Suppressor macrophage treated with lipopolysaccharide for 1 hour (primary cell): ENCODE results near the gene CNFN.

ENCODE experiments used
- DNase-seq, 3 donors: peaks; one replicate each; pipeline ENCODE4 v3.0.0-alpha.2; 2020 to 2022

Gene CNFN, protein sequence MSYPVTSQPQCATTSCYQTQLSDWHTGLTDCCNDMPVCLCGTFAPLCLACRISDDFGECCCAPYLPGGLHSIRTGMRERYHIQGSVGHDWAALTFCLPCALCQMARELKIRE

DNA sequence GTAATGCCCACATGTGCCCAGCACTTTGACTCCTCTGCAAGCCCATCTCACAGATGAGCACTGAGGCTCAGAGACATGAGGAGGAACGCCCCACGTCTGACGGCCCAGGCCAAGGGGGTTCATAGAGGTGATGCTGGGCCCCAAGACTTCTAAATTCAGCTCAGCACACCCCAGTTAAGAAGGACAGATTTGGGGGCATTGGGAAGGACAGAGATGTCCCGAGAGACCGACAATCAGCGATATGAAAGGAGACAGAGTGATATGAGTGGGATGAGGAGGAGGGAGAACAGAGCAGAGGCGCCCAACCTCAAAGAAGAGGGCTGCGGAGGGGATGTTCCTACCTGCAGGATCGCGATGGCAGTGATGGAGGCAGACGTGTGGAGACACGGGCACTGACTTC lies at the start of gene CNFN:
CNFN (minus strand) TSS at position 399 of the 400 bp plus-strand sequence. CDS start 1,260 bp downstream, outside the sequence.
- DNase-seq, result no peak

- DNase-seq, result no peak
These were observed 45.9 kb upstream of the CNFN start for GRCh38 chr19:42436006-42436405.

DNA sequence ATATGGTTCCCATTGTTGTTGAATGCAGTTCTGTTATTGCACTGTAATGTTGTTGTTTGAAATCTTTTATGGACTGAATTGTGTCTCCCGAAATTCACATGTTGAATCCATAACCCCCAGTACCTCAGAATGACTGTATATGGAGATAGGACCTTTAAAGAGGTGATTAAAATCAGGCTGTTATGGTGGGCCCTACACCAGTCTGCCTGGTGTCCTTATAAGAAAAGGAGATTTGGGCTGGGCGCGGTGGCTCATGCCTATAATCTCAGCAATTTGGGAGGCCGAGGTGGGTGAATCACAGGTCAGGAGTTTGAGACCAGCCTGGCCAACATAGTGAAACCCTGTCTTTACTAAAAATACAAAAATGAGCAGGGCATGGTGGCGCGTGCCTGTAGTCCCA lies 45.2 kb upstream of the CNFN start:
- DNase-seq, result no peak

DNA sequence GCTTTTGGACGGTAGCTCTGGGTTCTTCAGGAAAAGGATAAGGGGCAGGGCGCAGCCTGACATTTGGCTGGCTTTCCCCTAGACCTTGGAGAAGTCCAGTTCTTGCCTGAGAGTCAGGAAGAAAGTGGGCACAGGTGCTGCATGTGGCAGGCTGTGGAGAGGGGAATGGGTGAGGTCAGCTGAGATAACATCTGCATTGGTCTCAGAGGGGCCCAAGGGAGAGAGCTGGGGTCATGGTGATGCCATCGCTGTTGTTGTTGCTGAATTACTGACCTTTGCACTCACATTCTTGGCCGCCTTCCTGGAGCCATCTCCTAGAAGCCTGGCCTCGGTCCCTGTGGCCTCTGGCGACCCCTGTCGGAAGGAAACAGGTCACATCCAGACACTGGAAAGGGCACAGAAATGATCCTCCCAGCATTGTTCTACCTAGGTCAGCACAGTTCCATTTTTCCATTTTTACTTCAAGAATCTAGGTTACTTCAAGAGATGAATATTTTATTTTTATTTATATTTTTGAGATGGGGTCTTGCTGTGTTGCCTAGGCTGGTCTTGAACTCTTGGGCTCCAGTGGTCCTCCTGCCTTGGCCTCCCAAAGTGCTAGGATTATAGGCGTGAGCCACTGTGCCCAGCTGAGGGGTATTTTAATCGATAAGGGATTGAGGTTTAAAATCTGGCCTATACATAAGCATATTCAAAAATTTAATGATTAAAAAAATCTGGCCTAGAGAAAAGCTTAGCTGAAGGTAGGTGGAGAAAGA lies 43.6 kb upstream of the CNFN start:
- DNase-seq, result peak; percentile 55 to 78 (median 67)

GRCh38 chr19:42431486-42431885 lies 41.4 kb upstream of the CNFN start:
- no peak for DNase-seq

GRCh38 chr19:42428676-42429075 lies 38.6 kb upstream of the CNFN start:
- DNase-seq, result no peak

GRCh38 chr19:42427313-42427712 lies 37.2 kb upstream of the CNFN start, which contains the start of gene LIPE:
Gene LIPE, minus strand, starts transcription at chr19:42427388. Its CDS starts 239 bp downstream, at chr19:42427149.
- peak; percentile 51 to 69 (median 56) for DNase-seq

DNA sequence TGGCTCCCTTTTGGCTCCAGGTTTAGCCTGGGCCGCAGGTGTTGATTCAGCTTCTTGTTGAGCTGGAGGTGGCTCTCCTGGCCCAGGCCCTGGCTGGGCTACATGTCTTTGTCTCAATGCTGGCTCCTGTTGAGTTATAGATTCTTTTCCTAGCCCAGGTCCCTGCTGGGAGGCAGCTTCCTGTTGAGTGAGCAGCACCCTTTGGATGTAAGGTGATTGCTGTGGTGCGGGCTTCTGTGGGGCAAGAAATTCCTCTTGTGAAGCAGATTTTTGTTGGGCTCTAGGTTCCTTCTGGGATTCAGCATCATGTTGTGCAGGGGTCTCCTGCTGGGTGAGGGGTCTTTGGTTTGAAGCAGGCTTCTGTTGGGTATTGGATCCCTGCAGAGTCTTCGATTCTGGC lies 36.5 kb upstream of the CNFN start:
- no peak for DNase-seq

DNA sequence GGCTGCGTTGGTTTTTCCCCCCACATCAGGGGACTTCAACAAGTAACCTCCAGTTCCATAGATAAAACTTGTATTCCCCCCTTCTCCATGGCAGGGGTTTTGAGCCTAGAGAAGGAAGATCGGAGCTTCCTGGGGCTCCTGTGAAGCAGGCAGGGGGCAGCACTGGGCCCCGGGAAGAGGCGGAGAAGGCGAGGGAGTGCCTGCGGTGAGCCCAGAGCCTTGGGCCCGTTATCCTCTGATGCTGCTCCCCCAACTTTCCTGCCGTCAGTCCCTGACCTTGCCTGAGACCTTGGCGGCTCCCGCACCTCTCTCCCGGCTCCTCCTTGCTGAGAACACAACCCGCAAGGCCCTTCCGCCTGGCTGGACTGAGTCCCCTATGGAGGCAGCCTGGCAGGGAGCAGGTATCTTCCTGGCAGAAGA lies 34.6 kb upstream of the CNFN start:
- no peak for DNase-seq

- DNase-seq, result no peak
These were observed 34.2 kb upstream of the CNFN start for GRCh38 chr19:42424345-42424707.

DNA sequence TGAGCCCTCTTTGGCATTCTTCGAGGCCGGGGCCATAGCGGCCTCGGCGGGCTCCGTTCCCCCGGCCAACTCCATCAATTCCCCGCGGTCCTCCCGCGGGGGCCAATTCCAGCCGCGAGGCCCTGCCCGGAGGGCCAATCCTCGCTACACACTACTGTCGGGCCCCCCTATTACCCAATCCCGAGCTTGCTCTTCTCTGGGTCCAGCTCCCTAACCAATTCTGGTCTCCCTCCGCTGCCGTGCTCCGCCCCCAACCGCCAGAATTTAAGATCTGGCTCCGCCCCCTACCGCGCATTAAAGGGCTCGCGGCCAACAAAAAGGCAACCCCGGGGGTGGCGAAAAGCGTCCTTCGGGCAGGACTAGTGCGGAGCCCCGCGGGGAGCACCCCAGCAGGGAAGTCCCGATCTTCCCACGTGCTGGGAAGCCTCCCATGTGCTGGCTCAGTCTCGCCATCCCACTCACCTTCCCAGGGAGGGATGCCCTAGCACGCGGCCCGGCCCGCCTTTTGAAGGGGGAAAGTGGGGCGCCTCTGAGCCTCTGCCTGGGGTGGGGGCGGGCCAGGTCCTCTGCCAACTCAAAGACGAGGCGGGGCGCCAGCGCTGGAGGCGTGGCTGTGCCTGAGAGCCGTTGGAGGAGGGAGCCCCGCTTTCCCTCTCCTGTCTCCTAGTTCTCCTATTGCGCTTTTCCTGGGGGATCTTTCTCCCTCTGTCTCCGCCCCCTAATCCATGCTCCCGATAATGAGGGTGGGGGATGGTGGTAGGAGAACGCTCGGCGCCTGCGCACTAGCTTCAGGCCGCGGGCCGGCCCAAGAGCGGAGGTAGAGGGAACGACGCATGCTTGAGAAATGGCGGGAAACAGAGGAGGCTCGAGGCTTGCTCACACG lies 33.6 kb upstream of the CNFN start:
- peak; percentile 84 to 89 (median 84) for DNase-seq

- DNase-seq, result peak in 1 of 3 donors; percentile 17
These were observed 32.9 kb upstream of the CNFN start for GRCh38 chr19:42422901-42423461.

- DNase-seq, result no peak
These were observed 32.2 kb upstream of the CNFN start for GRCh38 chr19:42422092-42422900.

GRCh38 chr19:42421591-42422031 lies 31.5 kb upstream of the CNFN start:
- DNase-seq, result no peak

- no peak for DNase-seq
These were observed 31.0 kb upstream of the CNFN start for GRCh38 chr19:42421101-42421500.

DNA sequence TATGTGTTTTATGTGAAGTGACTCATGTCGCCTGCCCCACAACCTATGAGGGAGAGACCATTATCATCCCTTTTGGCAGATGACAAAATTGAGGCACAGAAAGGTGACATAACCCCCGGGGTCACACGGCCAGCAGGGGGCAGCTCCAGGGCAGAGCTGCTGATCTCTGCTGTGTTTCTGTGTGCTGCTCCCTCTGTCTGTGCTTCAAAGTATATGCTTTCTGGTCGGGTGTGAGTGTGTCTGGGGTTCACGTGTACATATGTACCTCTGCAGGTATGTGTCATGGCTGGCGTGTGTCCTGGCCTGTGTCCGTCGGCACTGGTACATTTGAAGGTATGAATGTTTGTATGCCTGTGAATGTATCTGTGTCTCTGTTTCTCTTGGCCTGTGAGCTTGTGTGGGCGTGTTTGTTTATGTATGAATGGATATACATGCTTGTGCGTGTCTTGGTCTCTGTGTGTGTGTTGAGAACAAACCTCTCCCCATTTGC lies 30.0 kb upstream of the CNFN start:
- DNase-seq, result peak; percentile 64 to 82 (median 66)

DNA sequence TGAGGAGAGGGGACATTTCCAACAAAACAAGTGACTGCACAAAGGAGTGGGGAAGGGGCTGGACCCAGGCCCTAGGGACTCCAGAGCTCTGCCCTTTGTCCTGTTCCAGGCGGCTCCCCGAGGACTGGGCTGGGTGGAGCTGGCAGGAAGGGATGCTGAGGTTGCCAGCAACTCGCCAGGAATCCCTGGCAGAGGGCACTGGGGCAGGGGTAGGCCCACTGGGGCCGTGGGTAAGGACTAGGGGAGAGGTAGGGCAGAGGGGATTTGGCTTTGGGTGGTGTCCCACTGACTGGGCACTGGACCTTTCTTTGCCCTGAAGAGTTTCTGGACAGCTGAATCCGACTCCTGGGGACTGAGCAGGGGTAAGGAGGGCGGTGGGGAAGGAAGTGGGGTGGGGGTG lies 29.2 kb upstream of the CNFN start:
- no peak for DNase-seq

- DNase-seq, result no peak
These were observed 22.6 kb upstream of the CNFN start for GRCh38 chr19:42412661-42413076.

GRCh38 chr19:42412227-42412626 lies 22.1 kb upstream of the CNFN start:
- no peak for DNase-seq

- no peak for DNase-seq
These were observed 21.6 kb upstream of the CNFN start for GRCh38 chr19:42411581-42412178.

- no peak for DNase-seq
These were observed 20.3 kb upstream of the CNFN start for GRCh38 chr19:42410371-42410770.

DNA sequence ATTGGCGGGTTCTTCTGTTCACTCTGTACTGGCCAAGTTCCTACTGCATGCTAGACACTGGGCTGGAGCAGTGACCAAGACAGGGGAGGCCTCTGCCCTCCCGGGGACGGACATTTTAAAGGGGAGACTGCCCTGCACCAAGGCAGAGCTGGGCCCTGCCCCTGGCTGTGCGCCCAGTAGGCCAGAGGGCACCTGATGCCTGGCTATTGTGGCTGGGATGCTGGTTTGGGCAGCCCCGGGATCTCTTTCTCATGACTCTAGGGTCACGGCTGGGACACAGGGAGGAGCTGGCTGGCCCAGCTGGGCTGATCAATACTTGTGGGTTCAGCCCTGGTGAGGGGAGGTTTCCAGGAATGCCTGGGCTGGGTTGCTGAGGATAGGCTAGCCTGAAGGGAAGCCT lies 19.4 kb upstream of the CNFN start:
- DNase-seq, result no peak
